ENCODE data around the gene TUBB1.

The TUBB1 gene

GRCh38 chr20:59043698-59044097 lies 24.5 kb downstream of the TUBB1 start:
- DNase-seq (ENCODE audit: low spot score), result no peak

- DNase-seq (ENCODE audit: low spot score), result no peak
Measured at GRCh38 chr20:59044295-59044694, 25.1 kb downstream of the TUBB1 start.

- no peak for DNase-seq (ENCODE audit: low spot score)
Measured at GRCh38 chr20:59044796-59045195, 25.6 kb downstream of the TUBB1 start.

GRCh38 chr20:59046862-59047261 lies 27.6 kb downstream of the TUBB1 start:
- DNase-seq (ENCODE audit: low spot score), result no peak

- DNase-seq (ENCODE audit: low spot score), result no peak
Measured at GRCh38 chr20:59047938-59048680, 28.9 kb downstream of the TUBB1 start.

- no peak for DNase-seq (ENCODE audit: low spot score)
Measured at GRCh38 chr20:59048681-59049030, 29.4 kb downstream of the TUBB1 start.

GRCh38 chr20:59050437-59050836 lies 31.2 kb downstream of the TUBB1 start:
- no peak for DNase-seq (ENCODE audit: low spot score)

GRCh38 chr20:59051666-59052185 lies 32.5 kb downstream of the TUBB1 start:
- no peak for DNase-seq (ENCODE audit: low spot score)

GRCh38 chr20:59055302-59055701 lies 36.1 kb downstream of the TUBB1 start:
- no peak for DNase-seq (ENCODE audit: low spot score)

GRCh38 chr20:59062081-59062480 lies 42.9 kb downstream of the TUBB1 start:
- DNase-seq (ENCODE audit: low spot score), result no peak

- DNase-seq (ENCODE audit: low spot score), result no peak
Measured at GRCh38 chr20:59063358-59064213, 44.4 kb downstream of the TUBB1 start.

GRCh38 chr20:59064214-59064722 lies 45.0 kb downstream of the TUBB1 start:
- no peak for DNase-seq (ENCODE audit: low spot score)

- no peak for DNase-seq (ENCODE audit: low spot score)
Measured at GRCh38 chr20:59068534-59068933, 49.3 kb downstream of the TUBB1 start.

GRCh38 chr20:59069026-59069425 lies 49.8 kb downstream of the TUBB1 start:
- DNase-seq (ENCODE audit: low spot score), result no peak

GRCh38 chr20:59071216-59071615 lies 52.0 kb downstream of the TUBB1 start:
- DNase-seq (ENCODE audit: low spot score), result no peak

- no peak for DNase-seq (ENCODE audit: low spot score)
Measured at GRCh38 chr20:59073582-59073981, 54.4 kb downstream of the TUBB1 start.

GRCh38 chr20:59074456-59074855 lies 55.2 kb downstream of the TUBB1 start:
- DNase-seq (ENCODE audit: low spot score), result no peak

- no peak for DNase-seq (ENCODE audit: low spot score)
Measured at GRCh38 chr20:59075934-59076508, 56.8 kb downstream of the TUBB1 start.
